HepG2 (cell line): ENCODE measurements around the gene EGFR. TPM values are rescaled to one million over a fixed set of nuclear protein-coding genes. Genes with fewer than 3 reads are reported as not detected.

ENCODE experiments used
- ATAC-seq: fragments of 200-7000 bp; cut with Tn5 transposase; 3 replicates; pipeline ENCODE4 v1.9.1; 2020; ENCODE audit warnings: mild to moderate bottlenecking, moderate library complexity
- BruUV-seq: library from RNA; stranded (reverse); fragments of 400-500 nt; replicated peaks from 2 replicates; lab custom pipeline; 2021; lab: Mats Ljungman, UMichigan
- CTCF ChIA-PET: fragments of 300-600 bp; formaldehyde crosslinking; extraction: SDS; loops from one replicate; lab custom pipeline; 2021; ENCODE audit warnings: low total read pairs, inconsistent platforms, low intra/inter-chr PET ratio; lab: Yijun Ruan, JAX
- POLR2A ChIA-PET: fragments of 350-600 bp; sonication (Branson Sonifier 250); formaldehyde crosslinking; loops from one replicate; lab custom pipeline; 2020; ENCODE audit warnings: antibody characterized with exemption, inconsistent platforms; lab: Yijun Ruan, JAX
- DNase-seq: peaks from one replicate; pipeline ENCODE4 v3.0.0-alpha.2; 2015; ENCODE audit warnings: low spot score
- FAIRE-seq: peaks from 3 replicates; lab custom pipeline; 2011; peaks lifted over from hg19 to GRCh38; lab: Jason Lieb, UNC
- H2AFZ ChIP-seq: one replicate; pipeline ENCODE4 v1.6.1; 2011; ENCODE audit warnings: low read length, inconsistent platforms
- H3K27ac ChIP-seq: fragments of 300-600 bp; 3 replicates; pipeline ENCODE4 v1.8.0; 2011; ENCODE audit warnings: mixed run types, mild to moderate bottlenecking, mixed read lengths, low read length, inconsistent platforms; ENCODE audit not compliant: insufficient read depth; ENCODE audit errors: extremely low read length
- H3K27me3 ChIP-seq, 2 experiments: fragments of 200-600 bp in 1 of 2; 2 replicates in 1 of 2; 3 replicates in 1 of 2; pipeline versions ENCODE4 v1.6.0 to v1.8.0; 2011; ENCODE audit warnings: low read length in 2 of 2, mild to moderate bottlenecking in 2 of 2, moderate library complexity in 2 of 2, inconsistent platforms in 1 of 2; ENCODE audit not compliant: insufficient read depth in 2 of 2, control insufficient read depth in 1 of 2
- H3K36me3 ChIP-seq, 2 experiments: fragments of 200-600 bp in 1 of 2; replicated peaks in 1 of 2; 2 replicates in 1 of 2; 3 replicates in 1 of 2; pipeline versions ENCODE4 v1.5.1 to v1.8.0; 2011; ENCODE audit warnings: low read length in 2 of 2, inconsistent platforms in 1 of 2; ENCODE audit not compliant: insufficient read depth in 2 of 2, control insufficient read depth in 1 of 2
- H3K4me1 ChIP-seq: 2 replicates; pipeline ENCODE4 v1.5.1; 2012; ENCODE audit warnings: low read length, inconsistent platforms; ENCODE audit not compliant: insufficient read depth
- H3K4me2 ChIP-seq: 2 replicates; pipeline ENCODE4 v1.6.0; 2011; ENCODE audit warnings: low read depth, low read length, inconsistent platforms
- H3K4me3 ChIP-seq, 3 experiments: fragments of 200-600 bp in 1 of 3; sonication (generic), shearing (Covaris generic) in 1 of 3; replicated peaks in 1 of 3; 2 replicates each; pipeline ENCODE4 v1.5.1; 2011 to 2016; ENCODE audit warnings: low read length in 3 of 3, inconsistent platforms in 2 of 3, low read depth in 2 of 3, mild to moderate bottlenecking in 2 of 3, control low read depth in 1 of 3, mixed read lengths in 1 of 3; ENCODE audit not compliant: insufficient read depth in 1 of 3
- H3K79me2 ChIP-seq: one replicate; pipeline ENCODE4 v1.6.1; 2011; ENCODE audit warnings: low read length, inconsistent platforms; ENCODE audit not compliant: insufficient read depth
- H3K9ac ChIP-seq: 2 replicates; pipeline ENCODE4 v1.6.0; 2011; ENCODE audit warnings: mild to moderate bottlenecking, low read depth, low read length, inconsistent platforms; ENCODE audit not compliant: insufficient read depth
- H3K9me3 ChIP-seq: 2 replicates; pipeline ENCODE4 v1.5.1; 2012; ENCODE audit warnings: mild to moderate bottlenecking, low read length
- H4K20me1 ChIP-seq: 2 replicates; pipeline ENCODE4 v1.6.0; 2011; ENCODE audit warnings: inconsistent platforms, mild to moderate bottlenecking, low read length, moderate library complexity; ENCODE audit not compliant: insufficient read depth
- ARID2 ChIP-seq: sonication (generic); formaldehyde crosslinking; IDR thresholded peaks from 2 replicates; pipeline ENCODE4 v1.8.1; 2022; ENCODE audit warnings: mild to moderate bottlenecking, missing genetic modification reagents, borderline replicate concordance
- CENPBD1 ChIP-seq: sonication (generic); formaldehyde crosslinking; IDR thresholded peaks from 2 replicates; pipeline ENCODE4 v1.8.0; 2022; ENCODE audit warnings: missing genetic modification reagents, low read depth, mild to moderate bottlenecking, borderline replicate concordance
- HNF1B ChIP-seq: sonication (generic); formaldehyde crosslinking; IDR thresholded peaks from 2 replicates; pipeline ENCODE4 v1.5.1; 2020; ENCODE audit warnings: mild to moderate bottlenecking, moderate library complexity, missing genetic modification reagents
- KLF9 ChIP-seq: IDR thresholded peaks from 2 replicates; pipeline ENCODE4 v1.6.1; 2016; ENCODE audit warnings: low read depth
- NFATC3 ChIP-seq: sonication (generic); formaldehyde crosslinking; IDR thresholded peaks from 2 replicates; pipeline ENCODE4 v1.5.1; 2020; ENCODE audit warnings: mild to moderate bottlenecking, missing genetic modification reagents
- PAWR ChIP-seq: sonication (generic); formaldehyde crosslinking; IDR thresholded peaks from 2 replicates; pipeline ENCODE4 v1.4.0; 2020; ENCODE audit warnings: missing genetic modification reagents, mild to moderate bottlenecking, borderline replicate concordance
- SIN3A ChIP-seq: IDR thresholded peaks from 2 replicates; pipeline ENCODE4 v1.6.1; 2011; ENCODE audit warnings: low read depth, mild to moderate bottlenecking, control low read depth, low read length, borderline replicate concordance
- STAG1 ChIP-seq: sonication (generic); formaldehyde crosslinking; IDR thresholded peaks from 2 replicates; pipeline ENCODE4 v1.4.0; 2020; ENCODE audit warnings: missing genetic modification reagents
- ZNF784 ChIP-seq: sonication (generic); formaldehyde crosslinking; IDR thresholded peaks from 2 replicates; pipeline ENCODE4 v1.5.1; 2020; ENCODE audit warnings: missing genetic modification reagents, mild to moderate bottlenecking, borderline replicate concordance
- ZNF839 ChIP-seq: sonication (generic); formaldehyde crosslinking; IDR thresholded peaks from 2 replicates; pipeline ENCODE4 v1.4.0; 2020; ENCODE audit warnings: missing genetic modification reagents, mild to moderate bottlenecking, borderline replicate concordance
- WGBS: methylation state at CpG from one replicate; pipeline ENCODE4 v1.1.6; 2017; ENCODE audit warnings: low lambda C conversion rate; 5-methylcytosine and 5-hydroxymethylcytosine counted together
- in situ Hi-C: cut with HindIII; loops from 2 replicates; pipeline ENCODE4 v1.10.0; 2017; ENCODE audit warnings: low pct_unique_long_range_greater_than_20kb; ENCODE audit not compliant: extremely low pct_ligation_motif_present
- intact Hi-C: fragments of 100-400 bp; cut with micrococcal nuclease; formaldehyde crosslinking; loops from one replicate; pipeline ENCODE4 v1.10.0; 2022; ENCODE audit not compliant: unreplicated experiment
- polyA plus RNA-seq, 8 experiments: library from polyadenylated mRNA; depleted of rRNA in 3 of 8; stranded (reverse) in 7 of 8; unstranded in 1 of 8; fragments of >200 nt; fragmentation: Illumina TruSeq in 4 of 8; extraction: Trizol in 4 of 8; gene quantifications; 2 replicates each; pipeline versions ENCODE4 v1.2.1 to v1.2.3, GENCODE V29; 2011 to 2016; ENCODE audit warnings: low read depth in 4 of 8, missing spikeins in 1 of 8, mixed read lengths in 1 of 8; ENCODE audit not compliant: insufficient read depth in 1 of 8
- total RNA-seq, 5 experiments: library from RNA; depleted of rRNA; stranded (reverse); fragments of >200 nt; fragmentation: Illumina TruSeq; extraction: Trizol; gene quantifications; 2 replicates each; pipeline ENCODE4 v1.2.3, GENCODE V29; 2016; ENCODE audit warnings: low read depth in 1 of 5

The EGFR gene
- total and polyA plus RNA-seq, 2 of the 13 experiments (the other 11 are each of a cell fraction or from before 2014, with no cell fraction given), result 7.0 to 10.0 TPM

- DNase-seq, result no peak
Measured at GRCh38 chr7:55170335-55171069, 151.7 kb downstream of the EGFR start.

More at GRCh38 chr7:55170335-55171069, 151.7 kb downstream of the EGFR start:
- POLR2A ChIA-PET, result interaction anchor here (0.8 kb wide), 1 partner anchor 18 kb away, joined by 3 read pairs; no protein-coding TSS in a partner anchor
- in situ Hi-C loops, result no loop called here
- CTCF ChIA-PET, result no interaction called here
- Histone ChIP-seq H3K9ac (no peak overlapping the region), H3K27ac (no peak overlapping the region), H3K4me3 (no peak overlapping the region), H3K4me1 (peaks cover 7% of the 10 kb centered on the region; the same call in 1 of the 2 replicates), H2AFZ (no peak overlapping the region), H3K27me3 (no peaks in the 10 kb centered on the region), H3K9me3 (no peaks in the 10 kb centered on the region), H3K4me2 (no peak overlapping the region), H4K20me1 (no peaks in the 10 kb centered on the region), H3K79me2 (no peaks in the 10 kb centered on the region), H3K36me3 (peaks cover 0 to 5% of the 10 kb centered on the region in 2 experiments; a peak in 2 of 5 replicates)
- TF ChIP-seq CENPBD1 (CRISPR knock-in tag), result no peak
- no peak for TF ChIP-seq NFATC3 (CRISPR knock-in tag)
- no peak for TF ChIP-seq ZNF784 (CRISPR knock-in tag)
- no peak for TF ChIP-seq ARID2 (CRISPR knock-in tag)
- no peak for TF ChIP-seq ZNF839 (CRISPR knock-in tag)
- no peak for TF ChIP-seq KLF9 (CRISPR knock-in tag)
- no peak for TF ChIP-seq STAG1
- no peak for TF ChIP-seq HNF1B (CRISPR knock-in tag)
- no peak for TF ChIP-seq SIN3A
- TF ChIP-seq PAWR (CRISPR knock-in tag), result no peak
- intact Hi-C loops, result no loop called here
- FAIRE-seq (no peak), ATAC-seq (no peak)
- WGBS, result 87% methylated on average over 11 of the region's 11 CpGs
- no TSS peak for BruUV-seq
